ENCODE data around the gene WDR27. TPM values are rescaled to one million over a fixed set of nuclear protein-coding genes. Genes with fewer than 3 reads are reported as not detected.

The WDR27 gene
- total RNA-seq, 4 donors from 2014 or later, result 2.8 to 31.6 (median 4.0) TPM

DNA sequence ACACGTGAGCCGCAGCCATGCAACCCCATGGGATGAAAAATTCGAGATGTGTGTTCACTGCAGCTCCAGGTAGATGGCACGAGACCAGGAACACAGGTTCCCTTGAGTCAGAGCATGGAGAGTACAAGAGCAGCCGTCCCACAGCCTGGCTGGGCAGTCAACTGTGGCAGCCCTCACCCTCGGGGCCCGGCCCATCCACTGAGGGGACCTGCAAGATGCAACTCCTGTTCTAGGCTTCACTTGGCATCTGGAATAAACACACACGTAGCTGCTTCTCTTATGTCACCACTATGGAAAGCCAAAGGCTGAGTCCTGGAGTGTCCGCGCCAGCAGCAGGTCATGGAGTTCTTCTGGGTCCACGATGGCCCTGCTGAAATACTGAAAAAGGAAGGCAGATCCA, 77.0 kb downstream of the WDR27 start:
- DNase-seq, result no peak
- intact Hi-C loops (cut with DNase I; ENCODE audit: low total_unique reads) (no loop called here), in situ Hi-C loops (cut with MboI; ENCODE audit: low sequenced_read_pairs in 4 of 4) (no loop called here)
- H3K27ac ChIP-seq, result no peak overlapping the region
- no peaks in the 10 kb centered on the region for H3K36me3 ChIP-seq
- peaks cover 5 to 6% of the 10 kb centered on the region in 2 donors for H3K4me1 ChIP-seq
- no peaks in the 10 kb centered on the region for H3K27me3 ChIP-seq
- H3K4me3 ChIP-seq, result no peak overlapping the region
- ATAC-seq, result no peak
- no peak for TF ChIP-seq POLR2A (IDR thresholded peaks at IDR 0.05)
- TF ChIP-seq, protein P1, sequence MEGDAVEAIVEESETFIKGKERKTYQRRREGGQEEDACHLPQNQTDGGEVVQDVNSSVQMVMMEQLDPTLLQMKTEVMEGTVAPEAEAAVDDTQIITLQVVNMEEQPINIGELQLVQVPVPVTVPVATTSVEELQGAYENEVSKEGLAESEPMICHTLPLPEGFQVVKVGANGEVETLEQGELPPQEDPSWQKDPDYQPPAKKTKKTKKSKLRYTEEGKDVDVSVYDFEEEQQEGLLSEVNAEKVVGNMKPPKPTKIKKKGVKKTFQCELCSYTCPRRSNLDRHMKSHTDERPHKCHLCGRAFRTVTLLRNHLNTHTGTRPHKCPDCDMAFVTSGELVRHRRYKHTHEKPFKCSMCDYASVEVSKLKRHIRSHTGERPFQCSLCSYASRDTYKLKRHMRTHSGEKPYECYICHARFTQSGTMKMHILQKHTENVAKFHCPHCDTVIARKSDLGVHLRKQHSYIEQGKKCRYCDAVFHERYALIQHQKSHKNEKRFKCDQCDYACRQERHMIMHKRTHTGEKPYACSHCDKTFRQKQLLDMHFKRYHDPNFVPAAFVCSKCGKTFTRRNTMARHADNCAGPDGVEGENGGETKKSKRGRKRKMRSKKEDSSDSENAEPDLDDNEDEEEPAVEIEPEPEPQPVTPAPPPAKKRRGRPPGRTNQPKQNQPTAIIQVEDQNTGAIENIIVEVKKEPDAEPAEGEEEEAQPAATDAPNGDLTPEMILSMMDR (IDR thresholded peaks at IDR 0.05 in 4 of 5, conservative IDR thresholded peaks at IDR 0.05 in 1 of 5), result no peak
- H3K9me3 ChIP-seq, result no peaks in the 10 kb centered on the region

DNA sequence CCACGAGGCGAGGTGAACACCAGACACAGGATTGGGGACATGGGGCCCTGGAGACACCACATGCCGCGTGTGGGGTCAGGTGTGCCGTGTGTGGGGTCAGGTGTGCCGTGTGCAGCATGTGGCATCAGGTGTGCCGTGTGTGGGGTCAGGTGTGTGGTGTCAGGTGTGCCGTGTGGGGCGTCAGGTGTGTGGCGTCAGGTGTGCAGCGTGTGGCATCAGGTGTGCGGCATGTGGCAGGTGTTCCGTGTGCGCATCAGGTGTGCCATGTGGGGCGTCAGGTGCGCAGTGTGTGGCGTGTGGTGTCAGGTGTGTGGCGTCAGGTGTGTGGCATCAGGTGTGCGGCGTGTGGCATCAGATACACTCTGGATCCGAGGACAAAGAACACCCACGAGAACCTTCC, 77.9 kb downstream of the WDR27 start:
- no peak for DNase-seq
- Histone ChIP-seq H3K9me3 (no peaks in the 10 kb centered on the region), H3K4me3 (no peak overlapping the region), H3K36me3 (no peaks in the 10 kb centered on the region), H3K27ac (no peak overlapping the region), H3K27me3 (no peaks in the 10 kb centered on the region), H3K4me1 (peaks cover 5 to 6% of the 10 kb centered on the region in 2 donors)
- no peak for TF ChIP-seq POLR2A (IDR thresholded peaks at IDR 0.05)
- TF ChIP-seq, protein P1 (IDR thresholded peaks at IDR 0.05 in 4 of 5, conservative IDR thresholded peaks at IDR 0.05 in 1 of 5), result no peak
- no peak for ATAC-seq
- in situ Hi-C loops (cut with MboI; ENCODE audit: low sequenced_read_pairs in 4 of 4) (no loop called here), intact Hi-C loops (cut with DNase I; ENCODE audit: low total_unique reads) (no loop called here)

DNA sequence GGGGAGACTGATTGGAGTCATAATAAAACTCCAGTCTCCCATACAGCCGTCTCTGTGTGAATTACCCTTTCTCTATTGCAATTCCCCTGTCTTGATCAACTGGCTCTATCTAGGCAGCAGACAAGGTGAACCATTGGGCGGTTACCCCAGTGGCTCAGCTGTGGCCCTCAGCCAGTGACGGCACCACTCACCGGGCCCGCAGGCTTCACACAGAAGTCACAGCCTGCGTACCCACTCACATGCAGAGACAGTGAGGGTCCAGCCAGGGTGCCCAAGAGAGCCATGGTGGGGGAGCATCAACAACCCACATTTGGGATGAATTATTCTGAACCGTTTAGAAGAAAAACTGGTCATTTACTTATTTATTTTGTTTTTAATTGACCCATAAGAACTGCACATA, 78.5 kb downstream of the WDR27 start:
- in situ Hi-C loops (cut with MboI; ENCODE audit: low sequenced_read_pairs in 4 of 4), result no loop called here

DNA sequence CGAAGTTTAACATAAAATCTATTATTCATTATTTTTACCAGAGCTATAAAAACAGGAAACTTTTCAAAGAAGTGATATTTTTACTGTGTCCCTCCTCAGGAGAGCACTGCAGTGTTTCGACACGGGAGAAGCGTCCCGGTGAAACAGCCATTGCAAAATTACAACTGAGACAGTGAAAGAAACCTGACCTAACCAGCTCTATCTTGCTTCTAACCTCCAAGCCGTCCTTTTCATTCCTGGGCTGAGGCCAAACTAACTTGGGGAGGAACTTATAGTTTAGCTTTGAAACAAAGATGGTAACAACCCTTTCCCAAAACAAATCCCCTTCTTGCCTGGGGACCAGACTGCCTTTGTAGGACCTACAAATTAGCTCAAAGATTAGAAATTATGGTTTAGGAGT, 79.2 kb downstream of the WDR27 start:
- Histone ChIP-seq H3K36me3 (no peaks in the 10 kb centered on the region), H3K4me1 (peaks cover 5 to 6% of the 10 kb centered on the region in 2 donors), H3K9me3 (no peaks in the 10 kb centered on the region), H3K27ac (no peak overlapping the region), H3K4me3 (no peak overlapping the region), H3K27me3 (no peaks in the 10 kb centered on the region)
- in situ Hi-C loops (cut with MboI; ENCODE audit: low sequenced_read_pairs in 4 of 4), result no loop called here
- ATAC-seq (no peak), DNase-seq (no peak)
- TF ChIP-seq, protein P1 (IDR thresholded peaks at IDR 0.05 in 4 of 5, conservative IDR thresholded peaks at IDR 0.05 in 1 of 5), result no peak
- intact Hi-C loops (cut with DNase I; ENCODE audit: low total_unique reads), result no loop called here

More for the DNA sequence above, 78.5 kb downstream of the WDR27 start:
- no peak overlapping the region for H3K27ac ChIP-seq
- H3K27me3 ChIP-seq, result no peaks in the 10 kb centered on the region
- H3K36me3 ChIP-seq, result no peaks in the 10 kb centered on the region
- no peak overlapping the region for H3K4me3 ChIP-seq
- no peaks in the 10 kb centered on the region for H3K9me3 ChIP-seq
- no peak for DNase-seq
- H3K4me1 ChIP-seq, result peaks cover 5 to 6% of the 10 kb centered on the region in 2 donors
- TF ChIP-seq POLR2A (IDR thresholded peaks at IDR 0.05), result no peak
- TF ChIP-seq, protein P1 (IDR thresholded peaks at IDR 0.05 in 4 of 5, conservative IDR thresholded peaks at IDR 0.05 in 1 of 5), result no peak
- intact Hi-C loops (cut with DNase I; ENCODE audit: low total_unique reads), result no loop called here
- no peak for ATAC-seq

DNA sequence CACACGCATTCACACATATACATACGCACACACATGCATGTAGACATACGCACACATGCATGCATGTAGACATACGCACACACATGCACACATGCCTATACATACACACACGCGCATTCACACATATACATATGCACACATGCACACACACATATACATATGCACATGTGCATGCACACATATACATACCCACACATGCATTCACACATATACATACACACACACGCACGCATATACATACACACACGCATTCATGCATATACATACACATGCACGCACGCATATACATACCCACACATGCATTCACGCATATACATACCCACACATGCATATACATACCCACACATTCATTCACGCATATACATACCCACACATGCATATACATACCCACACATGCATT, 80.5 kb downstream of the WDR27 start:
- intact Hi-C loops (cut with DNase I; ENCODE audit: low total_unique reads) (no loop called here), in situ Hi-C loops (cut with MboI; ENCODE audit: low sequenced_read_pairs in 4 of 4) (no loop called here)
- Histone ChIP-seq H3K9me3 (no peaks in the 10 kb centered on the region), H3K4me1 (peaks cover 5 to 6% of the 10 kb centered on the region in 2 donors), H3K27me3 (no peaks in the 10 kb centered on the region), H3K4me3 (no peak overlapping the region), H3K36me3 (no peaks in the 10 kb centered on the region), H3K27ac (no peak overlapping the region)
- no peak for ATAC-seq
- no peak for DNase-seq
- no peak for TF ChIP-seq POLR2A (IDR thresholded peaks at IDR 0.05)
- TF ChIP-seq, protein P1 (IDR thresholded peaks at IDR 0.05 in 4 of 5, conservative IDR thresholded peaks at IDR 0.05 in 1 of 5), result no peak

All from gastrocnemius medialis (tissue), 4 donors.